HG03135 (cell line): ENCODE results near the gene CEP63.
A peak's percentile ranks its signal among the peaks of the same experiment; 100 is the strongest.
"Not testable (repeated sequence)": the region's sequence is repeated elsewhere in the genome, so short reads cannot be mapped to it uniquely, and the experiment has no call there.

ENCODE experiments used
- ATAC-seq: cut with Tn5 transposase; IDR thresholded peaks from one replicate; pipeline ENCODE4 v1.9.1; 2021; ENCODE audit warnings: mild to moderate bottlenecking, moderate library complexity; ENCODE audit not compliant: unreplicated experiment

The CEP63 gene

DNA sequence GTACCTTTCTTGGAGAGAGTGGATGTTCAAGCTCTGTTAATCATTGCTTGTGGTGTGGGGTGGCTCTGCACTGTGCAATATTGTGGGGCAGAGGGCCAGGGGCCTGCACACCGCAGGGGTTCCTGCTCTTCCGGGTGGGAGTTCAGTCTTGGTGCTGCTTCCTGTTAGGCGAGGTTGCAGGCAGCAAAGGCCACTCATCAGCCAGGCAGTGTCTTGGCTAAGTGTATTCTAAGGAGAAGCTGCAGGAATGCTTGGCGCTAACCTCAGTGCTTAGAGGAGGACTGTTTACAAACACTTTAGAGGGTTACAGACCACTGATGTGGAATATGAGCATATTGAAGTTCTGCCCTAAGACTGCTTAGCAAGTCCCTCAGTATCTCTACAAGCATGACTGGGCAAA, 81.7 kb downstream of the CEP63 start:
- ATAC-seq: no peak

DNA sequence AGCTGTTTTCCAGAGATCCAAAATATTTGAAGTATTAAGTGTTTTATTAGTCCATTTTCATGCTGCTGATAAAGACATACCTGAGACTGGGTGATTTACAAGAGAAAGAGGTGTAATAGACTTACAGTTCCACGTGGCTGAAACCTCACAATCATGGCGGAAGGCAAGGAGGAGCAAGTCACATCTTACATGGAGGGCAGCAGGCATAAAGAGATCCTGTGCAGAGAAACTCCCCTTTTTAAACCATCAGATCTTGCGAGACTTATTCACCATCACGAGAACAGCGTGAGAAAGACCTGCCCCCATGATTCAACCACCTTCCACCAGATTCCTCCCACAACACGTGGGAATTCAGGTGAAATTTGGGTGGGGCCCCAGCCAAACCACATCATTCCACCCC, 82.9 kb downstream of the CEP63 start:
- no peak for ATAC-seq

DNA sequence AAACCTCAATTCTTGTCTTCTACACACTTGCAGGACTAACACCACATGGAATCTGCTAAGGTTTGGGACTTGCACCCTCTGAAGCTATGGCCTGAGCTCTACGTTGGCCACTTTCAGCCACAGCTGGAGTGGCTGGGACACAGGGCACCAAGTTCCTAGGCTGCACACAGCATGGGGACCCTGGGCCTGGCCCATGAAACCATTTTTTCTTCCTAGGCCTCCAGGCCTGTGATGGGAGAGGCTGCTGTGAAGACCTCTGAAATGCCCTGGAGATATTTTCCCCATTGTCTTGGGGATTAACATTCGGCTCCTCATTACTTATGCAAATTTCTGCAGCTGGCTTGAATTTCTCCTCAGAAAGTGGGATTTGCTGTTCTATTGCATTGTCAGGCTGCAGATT, 84.0 kb downstream of the CEP63 start:
- not testable (repeated sequence) for ATAC-seq

DNA sequence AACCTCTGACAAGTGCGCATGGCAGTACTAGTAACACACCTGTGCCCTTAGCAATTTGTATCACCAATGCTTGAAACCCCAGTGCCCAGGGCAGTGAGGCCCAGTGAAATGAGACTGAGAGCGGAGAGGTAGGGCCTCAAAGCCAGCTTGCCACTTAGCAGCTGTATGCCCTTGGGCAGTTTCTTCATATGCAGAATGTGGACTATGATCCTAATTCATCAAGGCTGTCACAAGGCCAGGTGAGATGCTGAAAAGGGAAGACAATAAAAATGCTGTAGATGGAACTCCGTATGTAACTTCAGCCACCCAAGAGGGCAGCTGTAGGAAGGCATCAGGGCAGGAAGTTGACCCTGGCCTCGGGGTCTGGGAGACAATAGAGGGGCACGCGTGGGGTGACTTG, 90.6 kb downstream of the CEP63 start:
- ATAC-seq: no peak

DNA sequence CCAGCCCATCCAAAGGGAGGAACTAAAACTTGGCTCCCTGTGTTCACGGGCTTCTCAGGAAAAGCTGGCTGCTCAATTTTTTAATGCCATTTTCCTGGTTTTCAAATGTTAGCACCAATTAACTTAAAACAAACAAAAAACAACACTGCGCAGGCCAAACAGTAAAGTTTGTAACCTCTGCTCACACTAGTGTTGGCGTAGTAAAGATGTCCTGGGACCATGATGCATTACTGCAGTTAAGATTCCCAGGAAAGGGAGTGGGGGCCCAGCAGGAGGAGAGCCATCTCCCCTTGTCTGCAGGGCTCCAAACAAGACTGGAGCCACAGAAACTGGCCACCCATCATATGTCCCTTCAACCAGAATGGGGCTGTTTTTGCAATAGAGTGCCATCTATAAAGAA, 91.0 kb downstream of the CEP63 start:
- no peak for ATAC-seq

- no peak for ATAC-seq
Measured at GRCh38 chr3:134579141-134579665, 93.3 kb downstream of the CEP63 start.

- no peak for ATAC-seq
Measured at GRCh38 chr3:134590766-134591165, 104.9 kb downstream of the CEP63 start.

GRCh38 chr3:134592806-134593205, 106.9 kb downstream of the CEP63 start:
- ATAC-seq: no peak

GRCh38 chr3:134594331-134594741, 108.5 kb downstream of the CEP63 start:
- no peak for ATAC-seq

DNA sequence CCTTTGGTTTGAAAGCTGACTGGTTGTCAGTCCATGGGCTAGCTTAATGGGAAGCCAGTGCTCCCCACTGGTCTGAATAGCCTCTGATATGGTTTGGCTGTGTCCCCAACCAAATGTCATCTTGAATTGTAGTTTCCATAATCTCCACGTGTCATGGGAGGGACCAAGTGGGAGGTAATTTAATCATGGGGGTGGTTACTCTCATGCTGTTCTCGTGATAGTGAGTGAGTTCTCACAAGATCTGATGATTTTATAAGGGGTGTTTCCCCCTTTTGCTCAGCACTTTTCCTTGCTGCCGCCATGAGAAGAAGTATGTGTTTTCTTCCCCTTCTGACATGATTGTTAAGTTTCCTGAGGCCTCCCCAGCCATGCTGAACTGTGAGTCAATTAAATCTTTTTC, 109.1 kb downstream of the CEP63 start:
- ATAC-seq: not testable (repeated sequence)

DNA sequence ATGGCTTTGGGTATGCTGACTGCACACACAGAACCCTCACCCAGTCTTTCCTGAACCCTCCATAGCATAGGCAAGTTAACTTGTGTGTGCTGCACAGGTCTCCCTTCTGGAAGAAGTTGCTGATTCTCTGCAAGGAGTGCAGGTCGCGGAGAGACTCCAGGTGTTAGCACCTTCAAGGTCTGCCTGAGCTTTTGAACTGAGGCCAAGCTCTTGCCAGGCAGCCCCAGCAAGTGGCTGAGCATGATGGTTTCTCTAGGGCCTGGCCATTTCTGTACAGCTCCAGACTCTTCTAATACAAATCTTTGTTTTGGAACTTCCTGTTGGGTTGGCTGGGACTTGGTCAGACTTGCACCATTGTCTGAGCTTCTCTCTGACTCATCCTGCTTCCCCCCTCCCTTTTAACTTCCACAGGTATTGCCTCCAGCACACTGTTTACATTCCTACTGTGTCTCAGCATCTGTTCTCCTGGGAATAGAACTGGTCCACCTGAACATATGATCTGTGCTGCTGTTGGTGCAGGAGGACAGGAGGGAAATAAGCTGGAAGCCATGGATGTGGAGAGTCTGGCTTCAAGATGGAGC, 111.6 kb downstream of the CEP63 start:
- no peak for ATAC-seq

DNA sequence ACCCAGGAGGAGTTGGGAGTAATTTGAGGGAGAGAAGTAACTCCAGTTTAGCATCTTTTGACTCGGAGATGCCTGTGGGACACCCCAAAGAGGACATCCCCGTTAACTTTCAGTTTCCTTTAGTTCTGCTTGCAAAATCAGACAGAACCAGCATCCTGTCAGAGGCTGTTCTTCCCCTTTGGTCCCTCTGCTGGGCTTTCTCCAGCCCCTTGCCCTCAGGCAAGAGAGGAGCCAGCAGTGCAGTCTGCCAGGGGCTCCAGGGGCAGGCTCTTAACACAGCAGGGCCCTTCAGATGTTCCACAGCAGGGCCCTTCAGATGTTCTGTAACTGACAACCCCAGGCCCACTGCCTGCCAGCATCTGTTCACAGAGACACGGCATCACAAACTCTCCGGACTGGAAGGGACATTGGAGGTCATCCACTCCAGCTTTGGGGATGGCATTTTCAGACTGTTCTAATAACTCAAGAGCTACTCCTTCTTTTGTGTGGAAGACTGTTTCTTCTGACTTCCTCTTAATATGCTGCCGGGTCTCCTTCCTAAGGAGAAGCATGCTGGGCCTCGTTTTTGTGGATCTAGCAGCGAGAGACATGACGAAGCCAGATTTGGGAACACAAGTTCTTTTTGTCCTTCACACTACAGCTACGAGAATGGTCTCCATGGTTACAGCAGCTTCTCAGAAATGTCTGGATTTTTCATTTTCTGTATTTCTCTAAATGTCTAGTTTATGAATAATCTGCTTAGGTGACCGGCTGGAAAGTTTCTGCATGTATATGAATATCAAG, 113.1 kb downstream of the CEP63 start:
- no peak for ATAC-seq

DNA sequence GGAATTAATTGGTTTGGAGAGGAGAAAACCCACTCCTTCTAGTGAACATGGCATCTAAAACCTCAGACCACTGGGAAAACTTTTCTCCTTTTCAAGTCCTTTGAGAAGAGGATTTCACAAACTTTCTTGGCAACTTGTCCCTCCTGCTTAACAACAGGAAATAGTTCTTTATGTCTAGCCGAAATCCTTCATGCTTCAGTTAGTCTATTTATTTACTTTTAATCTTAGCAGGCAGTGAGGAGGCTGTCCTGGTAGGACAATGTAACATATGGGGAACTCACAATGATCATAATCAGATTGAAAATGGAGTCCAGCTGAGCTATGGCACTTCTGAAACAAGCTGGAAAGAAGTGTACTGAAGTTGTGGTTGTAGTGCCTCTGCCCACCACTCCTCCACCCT, 114.3 kb downstream of the CEP63 start:
- ATAC-seq: no peak

DNA sequence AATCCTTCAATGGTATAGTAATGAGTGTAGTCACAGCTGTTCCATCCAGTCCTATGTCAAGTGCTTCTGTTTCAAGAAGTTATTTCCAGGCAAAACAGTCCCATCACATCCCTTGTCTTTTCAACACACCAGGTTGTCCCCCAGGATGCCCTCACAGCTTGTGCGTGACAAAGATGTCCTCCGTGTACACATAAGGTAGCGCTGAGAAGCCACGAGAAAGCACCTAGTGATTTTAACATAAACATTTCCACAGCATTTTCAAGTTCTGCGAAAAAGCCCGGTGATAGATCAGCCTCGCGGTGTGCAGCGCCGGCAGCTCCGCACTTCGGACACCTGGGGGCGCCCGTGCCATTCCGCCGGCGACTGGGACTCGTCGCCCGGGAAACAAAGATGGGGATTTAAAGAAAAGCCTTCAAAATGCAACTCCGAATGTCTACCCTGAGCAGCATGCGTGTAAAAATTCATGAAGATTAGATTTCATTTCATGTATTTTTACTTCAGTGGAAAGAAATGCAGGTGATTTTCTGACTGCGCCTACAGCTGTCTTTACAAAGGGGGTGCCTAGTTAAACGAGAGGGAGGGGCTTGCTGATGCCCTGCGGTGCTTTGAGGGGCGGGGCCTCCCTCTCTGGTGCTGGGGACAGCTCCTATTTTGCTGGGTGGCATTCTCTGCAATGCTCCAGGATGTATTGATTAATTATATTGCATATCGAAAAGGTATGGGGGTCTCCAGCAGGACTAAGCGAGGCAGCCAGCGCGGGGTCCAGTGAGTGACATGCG, 115.0 kb downstream of the CEP63 start:
- ATAC-seq: peak; percentile 70

- no peak for ATAC-seq
Measured at GRCh38 chr3:134601539-134602439, 115.9 kb downstream of the CEP63 start.

DNA sequence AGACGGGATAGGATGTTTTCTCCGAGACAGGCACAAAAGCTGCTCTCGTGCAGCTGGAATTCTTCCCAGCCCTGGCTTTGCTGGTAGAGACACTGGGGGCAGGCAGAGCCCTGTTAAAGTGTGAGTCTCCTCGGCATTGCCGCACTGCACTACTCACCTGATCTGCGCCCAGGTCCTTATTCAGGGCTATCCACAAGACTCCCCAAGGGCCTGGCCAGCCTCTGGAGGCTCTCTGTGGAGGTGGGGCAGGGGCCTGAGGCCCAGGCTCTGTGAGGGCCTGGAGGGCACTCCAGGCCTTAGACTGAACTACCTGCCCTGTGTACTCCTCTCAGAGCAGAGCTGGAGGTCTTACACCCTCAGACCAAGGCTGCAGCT, 116.6 kb downstream of the CEP63 start:
- no peak for ATAC-seq

DNA sequence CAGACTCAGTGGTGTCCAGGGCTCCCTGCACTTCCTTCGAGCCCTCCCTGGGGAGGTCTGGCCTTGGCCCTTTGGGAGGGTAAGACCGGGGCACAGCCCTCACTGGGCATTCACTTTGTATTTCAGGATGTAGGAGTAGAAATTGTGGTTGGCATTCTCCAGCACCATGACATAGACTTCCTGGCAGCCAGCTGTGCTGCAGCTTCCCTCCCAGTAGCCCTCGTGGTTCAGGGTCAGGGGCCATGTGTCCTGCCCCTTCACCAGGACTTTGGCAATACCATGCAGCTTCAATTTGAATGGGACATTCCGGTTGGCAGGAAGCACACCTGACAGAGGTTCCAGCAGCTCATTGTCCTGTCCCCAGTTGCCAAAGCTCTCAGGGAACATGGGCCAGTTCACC, 117.6 kb downstream of the CEP63 start:
- no peak for ATAC-seq

DNA sequence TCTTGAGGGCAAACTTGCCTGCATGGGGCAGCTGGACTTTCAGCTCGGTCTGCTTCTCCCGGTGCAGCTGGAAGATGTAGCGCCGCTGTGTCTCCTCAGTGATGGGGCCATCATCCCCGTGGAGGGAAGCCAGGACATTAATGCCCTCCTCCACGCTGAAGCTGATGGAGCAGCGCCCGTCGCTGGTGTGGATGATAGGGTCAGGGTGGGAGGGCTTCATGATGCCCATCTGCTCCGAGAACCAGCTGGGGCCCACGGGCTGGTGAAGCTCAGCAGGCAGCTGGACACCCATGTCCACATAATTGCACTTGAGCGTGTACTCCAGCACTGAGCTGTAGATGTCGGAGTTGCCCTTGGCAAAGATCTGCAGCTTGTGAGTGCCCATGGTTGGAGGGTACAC, 118.1 kb downstream of the CEP63 start:
- no peak for ATAC-seq

- no peak for ATAC-seq
Measured at GRCh38 chr3:134605556-134605955, 119.7 kb downstream of the CEP63 start.
